Panc1 (cell line): ENCODE measurements around the gene ANKH. TPM values are rescaled to one million over a fixed set of nuclear protein-coding genes. Genes with fewer than 3 reads are reported as not detected.

ENCODE experiments used
- ATAC-seq: fragments of 200-7000 bp; cut with Tn5 transposase; 2 replicates; pipeline ENCODE4 v1.9.1; 2020; ENCODE audit warnings: mild to moderate bottlenecking, moderate library complexity
- BruUV-seq: library from RNA; stranded (reverse); fragments of 400-500 nt; replicated peaks from 2 replicates; lab custom pipeline; 2021; lab: Mats Ljungman, UMichigan
- CTCF ChIA-PET: fragments of 300-600 bp; sonication (Branson Sonifier 250); formaldehyde crosslinking; loops from one replicate; lab custom pipeline; 2022; ENCODE audit warnings: antibody characterized with exemption; lab: Charles Lee
- POLR2A ChIA-PET: fragments of 300-600 bp; sonication (Branson Sonifier 250); formaldehyde crosslinking; loops from one replicate; lab custom pipeline; 2022; ENCODE audit warnings: antibody characterized with exemption; lab: Charles Lee
- DNase-seq: peaks from one replicate; pipeline ENCODE4 v3.0.0-alpha.2; 2010; ENCODE audit warnings: low read depth, low spot score
- H3K27ac ChIP-seq: 2 replicates; pipeline ENCODE4 v1.5.1; 2011; ENCODE audit warnings: mild to moderate bottlenecking, low read length, inconsistent platforms
- H3K27me3 ChIP-seq: fragments of 200-500 bp; sonication (Bioruptor generic); 2 replicates; pipeline ENCODE4 v1.6.0; 2014; ENCODE audit warnings: low read length, inconsistent platforms; ENCODE audit not compliant: control insufficient read depth, insufficient read depth
- H3K36me3 ChIP-seq: fragments of 200-500 bp; sonication (Bioruptor generic); 2 replicates; pipeline ENCODE4 v1.5.1; 2014; ENCODE audit warnings: inconsistent platforms, mild to moderate bottlenecking, low read length, moderate library complexity; ENCODE audit not compliant: control insufficient read depth, insufficient read depth
- H3K4me1 ChIP-seq: 2 replicates; pipeline ENCODE4 v1.5.1; 2011; ENCODE audit warnings: inconsistent platforms, mild to moderate bottlenecking, low read length, moderate library complexity; ENCODE audit not compliant: control insufficient read depth, insufficient read depth
- H3K4me3 ChIP-seq, 2 experiments: 2 replicates each; pipeline ENCODE4 v1.5.1; 2011 to 2012; ENCODE audit warnings: low read depth in 2 of 2, low read length in 2 of 2, mild to moderate bottlenecking in 2 of 2, inconsistent platforms in 1 of 2, moderate library complexity in 1 of 2
- H3K9me3 ChIP-seq: fragments of 200-500 bp; sonication (Bioruptor generic); 2 replicates; pipeline ENCODE4 v1.5.1; 2014; ENCODE audit warnings: low read depth, mild to moderate bottlenecking, inconsistent platforms, low read length, moderate library complexity; ENCODE audit not compliant: control insufficient read depth, insufficient read depth
- CTCF ChIP-seq: fragments of 450-650 bp; IDR thresholded peaks from 2 replicates; pipeline ENCODE4 v1.5.1; 2017; ENCODE audit warnings: mild to moderate bottlenecking
- POLR2AphosphoS5 ChIP-seq: IDR thresholded peaks from 2 replicates; pipeline ENCODE4 v1.6.1; 2012; ENCODE audit warnings: mild to moderate bottlenecking, low read depth, low read length, moderate library complexity
- SIN3A ChIP-seq: IDR thresholded peaks from 2 replicates; pipeline ENCODE4 v1.6.1; 2012; ENCODE audit warnings: low read depth, mild to moderate bottlenecking, low read length, moderate library complexity, borderline replicate concordance; ENCODE audit not compliant: insufficient read depth
- TCF7L2 ChIP-seq: IDR thresholded peaks from 2 replicates; pipeline ENCODE4 v1.6.1; 2011; ENCODE audit warnings: mild to moderate bottlenecking, low read depth, low read length, inconsistent platforms
- in situ Hi-C: cut with HindIII; loops from 2 replicates; pipeline ENCODE4 v1.10.0; 2016; ENCODE audit warnings: low sequenced_read_pairs, low pct_unique_long_range_greater_than_20kb
- intact Hi-C: fragments of 100-400 bp; cut with micrococcal nuclease; formaldehyde crosslinking; loops from one replicate; pipeline ENCODE4 v1.10.0; 2022; ENCODE audit not compliant: unreplicated experiment
- total RNA-seq: library from RNA; stranded (reverse); gene quantifications from one replicate; pipeline ENCODE4 v1.2.1, GENCODE V29; 2021; ENCODE audit not compliant: unreplicated experiment
- TF ChIP-seq, protein P1 (sequence below), 2 experiments: IDR thresholded peaks; 2 replicates each; pipeline ENCODE4 v1.6.1; 2011 to 2012; ENCODE audit warnings: low read depth in 2 of 2, control low read depth in 1 of 2, low read length in 1 of 2, mild to moderate bottlenecking in 1 of 2, moderate library complexity in 1 of 2; ENCODE audit not compliant: insufficient read depth in 1 of 2

The ANKH gene
- total RNA-seq, 1 experiment from 2014 or later = 11.2 TPM

DNA sequence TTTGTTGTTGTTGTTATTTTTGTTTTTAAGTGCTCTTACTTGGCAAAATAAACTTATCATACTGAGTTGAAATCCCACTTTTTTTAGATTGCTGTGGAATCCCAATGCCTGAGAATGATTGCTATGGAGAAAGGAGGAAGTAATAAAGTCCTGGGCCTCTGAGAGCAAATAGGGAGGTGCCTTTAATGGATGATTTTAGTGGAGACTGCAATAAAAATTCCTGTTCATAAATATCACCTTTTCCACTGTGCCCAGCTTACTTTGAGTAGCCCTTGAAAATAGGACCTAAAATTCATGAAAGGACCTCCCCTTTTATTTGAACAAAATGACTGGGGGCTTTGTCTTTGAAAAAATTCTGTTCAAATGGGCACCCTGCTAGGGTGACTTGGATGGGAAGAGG is 21.8 kb upstream of the ANKH start:
- Histone ChIP-seq H3K27me3 (no peaks in the 10 kb centered on the region), H3K4me1 (no peaks in the 10 kb centered on the region), H3K4me3 (no peak overlapping the region), H3K36me3 (no peaks in the 10 kb centered on the region), H3K9me3 (no peaks in the 10 kb centered on the region), H3K27ac (no peak overlapping the region)
- ChIA-PET POLR2A (no interaction called here), CTCF (no interaction called here)
- ATAC-seq = no peak
- intact Hi-C loops = no loop called here
- DNase-seq = no peak
- TF ChIP-seq TCF7L2 = no peak
- no peak for TF ChIP-seq CTCF
- TF ChIP-seq SIN3A = no peak
- no peak for TF ChIP-seq POLR2AphosphoS5
- TF ChIP-seq, protein P1, sequence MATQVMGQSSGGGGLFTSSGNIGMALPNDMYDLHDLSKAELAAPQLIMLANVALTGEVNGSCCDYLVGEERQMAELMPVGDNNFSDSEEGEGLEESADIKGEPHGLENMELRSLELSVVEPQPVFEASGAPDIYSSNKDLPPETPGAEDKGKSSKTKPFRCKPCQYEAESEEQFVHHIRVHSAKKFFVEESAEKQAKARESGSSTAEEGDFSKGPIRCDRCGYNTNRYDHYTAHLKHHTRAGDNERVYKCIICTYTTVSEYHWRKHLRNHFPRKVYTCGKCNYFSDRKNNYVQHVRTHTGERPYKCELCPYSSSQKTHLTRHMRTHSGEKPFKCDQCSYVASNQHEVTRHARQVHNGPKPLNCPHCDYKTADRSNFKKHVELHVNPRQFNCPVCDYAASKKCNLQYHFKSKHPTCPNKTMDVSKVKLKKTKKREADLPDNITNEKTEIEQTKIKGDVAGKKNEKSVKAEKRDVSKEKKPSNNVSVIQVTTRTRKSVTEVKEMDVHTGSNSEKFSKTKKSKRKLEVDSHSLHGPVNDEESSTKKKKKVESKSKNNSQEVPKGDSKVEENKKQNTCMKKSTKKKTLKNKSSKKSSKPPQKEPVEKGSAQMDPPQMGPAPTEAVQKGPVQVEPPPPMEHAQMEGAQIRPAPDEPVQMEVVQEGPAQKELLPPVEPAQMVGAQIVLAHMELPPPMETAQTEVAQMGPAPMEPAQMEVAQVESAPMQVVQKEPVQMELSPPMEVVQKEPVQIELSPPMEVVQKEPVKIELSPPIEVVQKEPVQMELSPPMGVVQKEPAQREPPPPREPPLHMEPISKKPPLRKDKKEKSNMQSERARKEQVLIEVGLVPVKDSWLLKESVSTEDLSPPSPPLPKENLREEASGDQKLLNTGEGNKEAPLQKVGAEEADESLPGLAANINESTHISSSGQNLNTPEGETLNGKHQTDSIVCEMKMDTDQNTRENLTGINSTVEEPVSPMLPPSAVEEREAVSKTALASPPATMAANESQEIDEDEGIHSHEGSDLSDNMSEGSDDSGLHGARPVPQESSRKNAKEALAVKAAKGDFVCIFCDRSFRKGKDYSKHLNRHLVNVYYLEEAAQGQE (IDR thresholded peaks at IDR 0.05; ENCODE audit: insufficient read depth in 1 of 2, low read depth in 2 of 2, low read length in 1 of 2) = no peak
- in situ Hi-C loops = no loop called here
- no TSS peak for BruUV-seq

- in situ Hi-C loops (no loop called here), intact Hi-C loops (no loop called here)
- Histone ChIP-seq H3K27ac (no peak overlapping the region), H3K9me3 (no peaks in the 10 kb centered on the region), H3K36me3 (no peaks in the 10 kb centered on the region), H3K27me3 (no peaks in the 10 kb centered on the region), H3K4me3 (no peak overlapping the region), H3K4me1 (no peaks in the 10 kb centered on the region)
- DNase-seq (no peak), ATAC-seq (no peak)
- ChIA-PET POLR2A (no interaction called here), CTCF (no interaction called here)
- BruUV-seq = no TSS peak
- TF ChIP-seq, protein P1 (IDR thresholded peaks at IDR 0.05; ENCODE audit: insufficient read depth in 1 of 2, low read depth in 2 of 2, low read length in 1 of 2) = no peak
- no peak for TF ChIP-seq TCF7L2
- no peak for TF ChIP-seq SIN3A
- TF ChIP-seq POLR2AphosphoS5 = no peak
- TF ChIP-seq CTCF = no peak
Measured at GRCh38 chr5:14890846-14891245, 19.3 kb upstream of the ANKH start.
